ENCODE data around the gene LIX1L.

GRCh38 chr1:145891143-145891542 is 66.7 kb downstream of the LIX1L start:
- TF ChIP-seq POLR2AphosphoS5 (IDR thresholded peaks at IDR 0.05; ENCODE audit: insufficient read depth, low read depth, low read length) = peak; percentile 44
- peak; percentile 33 for TF ChIP-seq POLR2A (IDR thresholded peaks at IDR 0.05; ENCODE audit: low read depth, low read length)
- no peak for TF ChIP-seq CTCF (IDR thresholded peaks at IDR 0.05; ENCODE audit: extremely low read depth in 1 of 2, insufficient read depth in 1 of 2, low read depth in 1 of 2, low read length in 2 of 2)
- no peak for TF ChIP-seq FOS (IDR thresholded peaks at IDR 0.05; ENCODE audit: borderline replicate concordance, insufficient read depth, low read length)
- TF ChIP-seq MYC (IDR thresholded peaks at IDR 0.05; ENCODE audit: low read depth, low read length) = no peak
- TF ChIP-seq GATA2 (IDR thresholded peaks at IDR 0.05; ENCODE audit: insufficient read depth, insufficient read length, low read depth, low read length) = peak; percentile 25
- no peak for TF ChIP-seq JUN (IDR thresholded peaks at IDR 0.05; ENCODE audit: borderline replicate concordance, insufficient read depth, insufficient read length, low read depth)
- no peak for TF ChIP-seq MAX (IDR thresholded peaks at IDR 0.05; ENCODE audit: insufficient read depth, insufficient read length)
- TF ChIP-seq EZH2 (IDR thresholded peaks at IDR 0.05; ENCODE audit: borderline replicate concordance, low read depth, low read length, severe bottlenecking) = no peak
